Neural crest cell (in vitro differentiated cells): ENCODE measurements around the gene GSKIP. TPM values are rescaled to one million over a fixed set of nuclear protein-coding genes. Genes with fewer than 3 reads are reported as not detected.

Experiments used
- DNase-seq: peaks from one replicate; pipeline ENCODE4 v3.0.0; 2021; ENCODE audit warnings: low read depth, mixed read lengths, low spot score
- H3K27ac Mint-ChIP-seq: one replicate; pipeline ENCODE4 v1.8.0; 2021; ENCODE audit warnings: mild to moderate bottlenecking, mixed read lengths; ENCODE audit not compliant: unreplicated experiment
- H3K27me3 Mint-ChIP-seq: 2 replicates; pipeline ENCODE4 v1.8.0; 2021; ENCODE audit warnings: low read depth, mild to moderate bottlenecking, mixed read lengths
- H3K36me3 Mint-ChIP-seq: 2 replicates; pipeline ENCODE4 v1.8.0; 2021; ENCODE audit warnings: low read depth, mild to moderate bottlenecking, mixed read lengths
- H3K4me1 Mint-ChIP-seq: 2 replicates; pipeline ENCODE4 v1.8.0; 2021; ENCODE audit warnings: mixed read lengths
- H3K4me3 Mint-ChIP-seq: one replicate; pipeline ENCODE4 v1.8.0; 2021; ENCODE audit warnings: mild to moderate bottlenecking, mixed read lengths
- H3K9me3 Mint-ChIP-seq: 2 replicates; pipeline ENCODE4 v1.8.0; 2021; ENCODE audit warnings: mixed read lengths
- total RNA-seq: library from RNA; stranded (reverse); gene quantifications from 2 replicates; pipeline ENCODE4 v1.2.1, GENCODE V29; 2021
- TF ChIP-seq, protein P1 (sequence below): fragments of 200-600 bp; sonication (generic); conservative IDR thresholded peaks from 2 replicates; pipeline ENCODE4 v1.5.0; 2021; ENCODE audit warnings: antibody characterized with exemption, mild to moderate bottlenecking

Gene GSKIP
- total RNA-seq, 1 donor from 2014 or later: 29.4 TPM

DNA sequence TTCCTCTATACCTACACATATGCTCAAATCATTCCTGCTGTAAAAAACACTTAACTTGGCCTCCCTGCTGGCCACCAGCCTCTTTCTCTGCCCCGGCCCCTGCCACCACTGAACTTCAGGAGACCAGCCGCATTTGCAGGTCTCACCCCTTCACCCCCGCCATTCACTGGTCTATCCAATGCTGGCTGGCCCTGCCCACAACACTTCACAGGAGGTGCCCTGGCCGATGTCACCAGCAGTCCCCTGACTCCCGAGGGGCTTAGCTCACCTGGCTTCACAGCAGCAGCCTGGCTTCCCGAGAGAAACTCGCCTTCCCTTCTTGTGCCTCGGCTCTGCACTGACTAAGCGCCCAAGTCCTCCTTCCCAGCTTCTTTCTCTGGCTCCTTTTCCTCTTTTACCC, 36.1 kb downstream of the GSKIP start:
- no peak for DNase-seq
- H3K9me3 Mint-ChIP-seq: no peaks in the 10 kb centered on the region
- peaks cover 10% of the 10 kb centered on the region for H3K4me1 Mint-ChIP-seq
- H3K27ac Mint-ChIP-seq: no peak overlapping the region
- H3K27me3 Mint-ChIP-seq: no peaks in the 10 kb centered on the region
- H3K36me3 Mint-ChIP-seq: no peaks in the 10 kb centered on the region
- TF ChIP-seq, protein P1, sequence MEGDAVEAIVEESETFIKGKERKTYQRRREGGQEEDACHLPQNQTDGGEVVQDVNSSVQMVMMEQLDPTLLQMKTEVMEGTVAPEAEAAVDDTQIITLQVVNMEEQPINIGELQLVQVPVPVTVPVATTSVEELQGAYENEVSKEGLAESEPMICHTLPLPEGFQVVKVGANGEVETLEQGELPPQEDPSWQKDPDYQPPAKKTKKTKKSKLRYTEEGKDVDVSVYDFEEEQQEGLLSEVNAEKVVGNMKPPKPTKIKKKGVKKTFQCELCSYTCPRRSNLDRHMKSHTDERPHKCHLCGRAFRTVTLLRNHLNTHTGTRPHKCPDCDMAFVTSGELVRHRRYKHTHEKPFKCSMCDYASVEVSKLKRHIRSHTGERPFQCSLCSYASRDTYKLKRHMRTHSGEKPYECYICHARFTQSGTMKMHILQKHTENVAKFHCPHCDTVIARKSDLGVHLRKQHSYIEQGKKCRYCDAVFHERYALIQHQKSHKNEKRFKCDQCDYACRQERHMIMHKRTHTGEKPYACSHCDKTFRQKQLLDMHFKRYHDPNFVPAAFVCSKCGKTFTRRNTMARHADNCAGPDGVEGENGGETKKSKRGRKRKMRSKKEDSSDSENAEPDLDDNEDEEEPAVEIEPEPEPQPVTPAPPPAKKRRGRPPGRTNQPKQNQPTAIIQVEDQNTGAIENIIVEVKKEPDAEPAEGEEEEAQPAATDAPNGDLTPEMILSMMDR: no peak
- no peak overlapping the region for H3K4me3 Mint-ChIP-seq

DNA sequence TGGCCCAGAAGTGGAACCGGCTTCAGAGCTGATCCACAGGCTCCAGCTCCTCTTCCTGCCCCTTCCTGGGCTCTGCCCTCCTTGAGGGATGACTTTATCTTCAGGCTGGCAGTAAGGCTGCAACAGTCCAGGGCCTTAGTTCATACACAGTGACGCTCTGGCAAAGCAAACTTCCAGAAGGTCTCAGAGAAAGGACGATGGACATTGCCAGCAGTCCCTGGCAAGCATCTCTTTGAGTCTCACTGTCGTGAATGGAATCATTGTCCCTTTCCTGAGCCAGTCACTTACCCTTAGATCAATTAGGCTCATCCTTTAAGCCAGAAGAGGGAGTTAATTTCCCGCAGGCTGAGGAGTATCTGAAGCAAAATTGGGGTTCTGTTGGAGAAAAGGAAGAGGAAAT, 37.2 kb downstream of the GSKIP start:
- H3K9me3 Mint-ChIP-seq: no peaks in the 10 kb centered on the region
- peaks cover 12% of the 10 kb centered on the region for H3K4me1 Mint-ChIP-seq
- TF ChIP-seq, protein P1: no peak
- H3K36me3 Mint-ChIP-seq: no peaks in the 10 kb centered on the region
- H3K4me3 Mint-ChIP-seq: no peak overlapping the region
- H3K27me3 Mint-ChIP-seq: no peaks in the 10 kb centered on the region
- no peak for DNase-seq
- no peak overlapping the region for H3K27ac Mint-ChIP-seq

DNA sequence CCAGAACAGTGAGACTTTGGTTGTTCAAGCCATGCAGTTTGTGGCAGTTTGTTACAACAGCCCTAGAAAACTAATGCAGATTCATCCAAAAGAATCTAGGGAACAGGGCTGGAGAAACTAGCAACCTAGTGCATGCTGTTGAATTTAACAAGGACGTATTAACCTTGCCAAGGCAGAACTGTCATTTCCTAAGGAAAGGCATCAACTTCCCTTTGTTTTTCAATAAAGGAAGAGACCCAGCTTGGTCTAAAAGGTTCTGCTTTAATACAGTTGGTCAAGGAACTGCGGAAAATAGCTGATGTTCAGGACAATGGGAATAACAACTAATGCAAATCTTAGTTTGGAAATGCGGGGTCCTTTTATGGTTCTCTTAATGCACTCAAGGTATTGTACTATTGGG, 40.1 kb downstream of the GSKIP start:
- Mint-ChIP-seq H3K36me3 (no peaks in the 10 kb centered on the region), H3K27me3 (no peaks in the 10 kb centered on the region), H3K9me3 (no peaks in the 10 kb centered on the region), H3K4me1 (peaks cover 15% of the 10 kb centered on the region), H3K4me3 (no peak overlapping the region), H3K27ac (no peak overlapping the region)
- no peak for DNase-seq
- TF ChIP-seq, protein P1: no peak

DNA sequence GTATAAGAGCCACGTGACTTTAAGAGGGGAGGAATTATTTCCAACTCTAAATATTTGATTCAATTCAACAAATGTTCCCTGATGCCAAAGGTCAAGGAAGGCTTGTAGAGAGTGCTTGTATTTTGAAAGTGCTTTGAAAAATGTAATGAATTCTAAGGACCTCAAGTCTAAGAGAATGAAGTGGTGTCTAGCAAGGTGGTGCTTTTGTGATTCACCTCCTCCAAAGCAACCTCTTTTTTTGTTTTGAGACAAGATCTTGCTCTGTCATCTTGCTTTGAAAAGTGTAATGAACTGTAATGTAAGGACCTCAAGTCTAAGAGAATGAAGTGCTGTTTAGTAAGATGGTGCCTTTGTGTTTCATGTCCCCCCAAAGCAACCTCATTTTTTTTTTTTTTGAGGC, 42.4 kb downstream of the GSKIP start:
- Mint-ChIP-seq H3K27ac (no peak overlapping the region), H3K4me3 (no peak overlapping the region), H3K27me3 (no peaks in the 10 kb centered on the region), H3K36me3 (peaks cover 2% of the 10 kb centered on the region), H3K9me3 (no peaks in the 10 kb centered on the region), H3K4me1 (peaks cover 9% of the 10 kb centered on the region)
- no peak for DNase-seq
- TF ChIP-seq, protein P1: no peak

DNA sequence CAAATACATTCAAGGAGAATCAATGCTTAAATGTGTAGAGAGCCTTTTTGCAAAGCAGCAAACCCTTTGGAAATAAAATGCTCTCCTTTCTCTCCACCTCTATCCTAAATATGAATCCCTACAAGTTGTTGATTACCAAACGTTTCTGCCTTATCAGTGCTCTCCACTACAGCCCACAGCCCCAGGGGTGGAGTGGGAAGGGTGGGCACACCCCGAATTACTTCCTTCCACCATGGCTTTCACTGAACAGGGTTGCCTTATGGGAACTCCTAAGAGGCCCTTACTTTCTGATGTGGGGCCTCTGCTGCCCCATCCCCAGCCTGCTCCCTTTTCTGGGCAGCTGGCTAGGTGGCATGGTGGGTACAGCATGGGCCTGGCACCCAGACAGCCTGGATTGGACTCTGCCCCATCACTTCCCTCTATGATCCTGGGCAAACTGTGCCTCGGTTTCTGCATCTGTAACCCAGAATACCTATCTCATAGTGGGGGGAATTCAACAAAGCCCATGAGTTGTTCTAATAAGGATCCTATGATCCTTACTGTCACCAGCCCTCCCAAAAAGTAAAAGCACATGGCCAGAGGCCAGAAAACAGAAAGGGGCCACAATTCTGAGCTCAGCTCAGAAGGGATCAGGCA, 44.7 kb downstream of the GSKIP start:
- no peaks in the 10 kb centered on the region for H3K27me3 Mint-ChIP-seq
- H3K27ac Mint-ChIP-seq: no peak overlapping the region
- DNase-seq: no peak
- H3K4me3 Mint-ChIP-seq: no peak overlapping the region
- peaks cover 2% of the 10 kb centered on the region for H3K36me3 Mint-ChIP-seq
- no peaks in the 10 kb centered on the region for H3K9me3 Mint-ChIP-seq
- TF ChIP-seq, protein P1: no peak
- H3K4me1 Mint-ChIP-seq: peaks cover 5% of the 10 kb centered on the region

DNA sequence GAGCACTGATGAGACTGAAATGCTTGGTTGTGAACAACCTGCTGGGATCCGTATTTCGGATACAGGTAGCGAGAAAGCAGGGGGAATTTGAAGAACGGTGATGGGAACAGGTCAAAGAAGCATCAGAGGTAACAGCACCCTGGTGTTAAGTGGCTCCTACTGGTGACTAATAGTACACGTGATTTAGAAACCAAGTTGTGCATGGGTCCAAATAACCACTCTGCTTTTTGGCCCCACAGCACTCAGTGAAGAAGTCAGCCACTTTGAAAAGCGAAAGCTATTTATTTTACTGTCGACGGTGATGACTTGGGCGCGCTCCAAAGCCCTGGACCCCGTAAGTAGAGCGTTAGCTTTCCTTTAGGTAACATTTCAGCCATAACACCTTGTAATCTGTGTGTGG, 45.3 kb downstream of the GSKIP start:
- Mint-ChIP-seq H3K4me3 (no peak overlapping the region), H3K4me1 (peaks cover 5% of the 10 kb centered on the region), H3K36me3 (peaks cover 2% of the 10 kb centered on the region), H3K27ac (no peak overlapping the region), H3K9me3 (no peaks in the 10 kb centered on the region), H3K27me3 (no peaks in the 10 kb centered on the region)
- TF ChIP-seq, protein P1: no peak
- no peak for DNase-seq
